Cardiac fibroblast (primary cell): ENCODE data around the gene GPR158.
A peak's percentile ranks its signal among the peaks of the same experiment; 100 is the strongest.
"Not testable (repeated sequence)": the region's sequence is repeated elsewhere in the genome, so short reads cannot be mapped to it uniquely, and the experiment has no call there.

Source experiments
- DNase-seq, 2 donors: peaks; one replicate each; pipeline versions ENCODE4 v3.0.0 to v3.0.0-alpha.2; 2010; ENCODE audit warnings: low read depth in 2 of 2
- H3K4me3 ChIP-seq, 2 donors: replicated peaks in 1 of 2; 1 replicate in 1 of 2; 2 replicates in 1 of 2; pipeline ENCODE4 v1.5.1; 2011; ENCODE audit warnings: low read depth in 2 of 2, low read length in 2 of 2, mild to moderate bottlenecking in 2 of 2, moderate library complexity in 1 of 2
- TF ChIP-seq, protein P1 (sequence below): IDR thresholded peaks from one replicate; pipeline ENCODE4 v1.5.1; 2011; ENCODE audit warnings: low read depth, mild to moderate bottlenecking, low read length, inconsistent platforms

The GPR158 gene

DNA sequence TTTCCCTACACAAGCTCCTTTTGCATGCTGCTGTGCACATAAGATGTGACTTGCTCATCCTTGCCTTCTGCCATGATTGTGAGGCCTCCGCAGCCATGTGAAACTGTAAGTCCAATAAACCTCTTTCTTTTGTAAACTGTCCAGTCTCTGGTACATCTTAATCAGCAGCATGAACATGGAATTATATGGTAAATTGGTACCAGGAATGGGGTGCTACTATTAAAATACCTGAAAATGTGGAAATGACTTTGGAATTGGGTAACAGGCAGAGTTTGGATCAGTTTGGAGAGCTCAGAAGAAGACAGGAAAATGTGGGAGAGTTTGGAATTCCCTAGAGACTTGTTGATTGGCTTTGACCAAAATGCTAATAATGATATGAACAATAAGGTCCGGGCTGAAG, 181.8 kb downstream of the GPR158 start:
- DNase-seq, result no peak
- TF ChIP-seq, protein P1, sequence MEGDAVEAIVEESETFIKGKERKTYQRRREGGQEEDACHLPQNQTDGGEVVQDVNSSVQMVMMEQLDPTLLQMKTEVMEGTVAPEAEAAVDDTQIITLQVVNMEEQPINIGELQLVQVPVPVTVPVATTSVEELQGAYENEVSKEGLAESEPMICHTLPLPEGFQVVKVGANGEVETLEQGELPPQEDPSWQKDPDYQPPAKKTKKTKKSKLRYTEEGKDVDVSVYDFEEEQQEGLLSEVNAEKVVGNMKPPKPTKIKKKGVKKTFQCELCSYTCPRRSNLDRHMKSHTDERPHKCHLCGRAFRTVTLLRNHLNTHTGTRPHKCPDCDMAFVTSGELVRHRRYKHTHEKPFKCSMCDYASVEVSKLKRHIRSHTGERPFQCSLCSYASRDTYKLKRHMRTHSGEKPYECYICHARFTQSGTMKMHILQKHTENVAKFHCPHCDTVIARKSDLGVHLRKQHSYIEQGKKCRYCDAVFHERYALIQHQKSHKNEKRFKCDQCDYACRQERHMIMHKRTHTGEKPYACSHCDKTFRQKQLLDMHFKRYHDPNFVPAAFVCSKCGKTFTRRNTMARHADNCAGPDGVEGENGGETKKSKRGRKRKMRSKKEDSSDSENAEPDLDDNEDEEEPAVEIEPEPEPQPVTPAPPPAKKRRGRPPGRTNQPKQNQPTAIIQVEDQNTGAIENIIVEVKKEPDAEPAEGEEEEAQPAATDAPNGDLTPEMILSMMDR, result no peak
- no peak overlapping the region for H3K4me3 ChIP-seq

DNA sequence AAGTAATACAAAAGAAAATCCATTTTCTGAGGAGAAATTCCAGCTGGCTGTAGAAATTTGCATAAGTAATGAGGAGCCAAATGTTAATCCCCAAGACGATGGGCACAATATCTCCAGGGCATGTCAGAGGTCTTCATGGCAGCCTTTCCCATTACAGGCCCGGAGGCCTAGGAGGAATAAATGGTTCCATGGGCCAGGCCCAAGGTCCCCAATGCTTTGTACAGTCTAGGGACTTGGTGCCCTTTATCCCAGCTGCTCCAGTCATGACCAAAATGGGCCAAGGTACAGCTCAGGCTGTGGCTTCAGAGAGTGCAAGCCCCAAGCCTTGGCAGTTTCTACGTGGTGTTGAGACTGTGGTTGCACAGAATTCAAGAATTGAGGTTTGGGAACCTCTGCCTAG, 182.5 kb downstream of the GPR158 start:
- DNase-seq, result no peak
- TF ChIP-seq, protein P1, result no peak
- no peak overlapping the region for H3K4me3 ChIP-seq

DNA sequence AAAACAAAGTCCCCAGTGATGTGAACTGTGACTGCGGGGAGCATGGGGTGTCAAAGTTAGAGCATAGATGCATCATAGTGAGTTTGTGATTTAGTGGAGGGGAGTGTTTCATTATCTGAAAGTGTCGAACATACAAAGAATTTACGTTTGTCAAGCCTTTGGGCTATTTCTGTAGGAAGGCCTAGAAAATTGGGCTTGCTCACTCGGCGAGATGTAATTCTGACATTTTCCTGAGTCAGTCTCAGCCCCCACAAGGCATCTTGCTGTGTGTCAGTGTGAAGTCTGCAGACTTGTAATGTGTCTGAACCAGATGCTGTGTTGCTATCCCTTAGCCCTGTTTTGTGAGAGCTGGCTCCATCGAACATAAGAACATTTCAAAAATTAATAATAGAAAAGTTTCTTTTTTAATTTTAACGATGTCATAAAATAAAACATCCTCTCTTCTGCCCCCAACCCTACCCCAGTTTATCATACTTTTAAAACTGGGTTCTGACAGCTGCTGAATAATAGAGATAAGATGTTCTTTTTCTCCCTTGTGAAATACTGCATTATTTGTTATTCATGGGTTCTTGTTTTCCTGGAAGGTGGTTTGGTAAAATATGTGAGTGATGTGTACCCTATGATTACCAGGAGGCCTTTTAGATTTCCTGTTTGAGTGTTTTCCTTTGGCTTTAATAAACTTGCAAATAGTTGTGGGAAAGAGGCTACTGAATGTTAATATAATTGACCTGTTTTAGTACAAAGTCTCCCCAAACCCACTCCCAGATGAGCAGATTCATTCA, 207.4 kb downstream of the GPR158 start:
- TF ChIP-seq, protein P1, result no peak
- no peak overlapping the region for H3K4me3 ChIP-seq
- peak; percentile 11 to 86 for DNase-seq

DNA sequence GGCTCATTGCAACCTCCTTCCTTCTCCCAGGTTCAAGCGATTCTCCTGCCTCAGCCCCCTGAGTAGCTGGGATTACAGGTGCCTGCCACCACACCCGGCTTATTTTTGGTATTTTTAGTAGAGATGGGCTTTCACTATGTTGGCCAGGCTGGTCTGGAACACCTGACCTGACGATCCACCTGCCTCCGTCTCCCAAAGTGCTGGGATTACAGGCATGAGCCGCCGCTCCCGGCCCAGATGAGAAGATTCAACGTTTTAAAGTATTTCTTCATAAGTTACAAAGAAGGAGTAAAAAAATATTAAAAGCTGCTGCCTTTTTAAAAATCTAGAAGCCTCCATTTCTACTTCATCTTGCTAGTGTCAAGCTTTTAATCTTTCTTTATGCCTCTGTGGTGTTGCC, 208.1 kb downstream of the GPR158 start:
- not testable (repeated sequence) for DNase-seq, H3K4me3 ChIP-seq

DNA sequence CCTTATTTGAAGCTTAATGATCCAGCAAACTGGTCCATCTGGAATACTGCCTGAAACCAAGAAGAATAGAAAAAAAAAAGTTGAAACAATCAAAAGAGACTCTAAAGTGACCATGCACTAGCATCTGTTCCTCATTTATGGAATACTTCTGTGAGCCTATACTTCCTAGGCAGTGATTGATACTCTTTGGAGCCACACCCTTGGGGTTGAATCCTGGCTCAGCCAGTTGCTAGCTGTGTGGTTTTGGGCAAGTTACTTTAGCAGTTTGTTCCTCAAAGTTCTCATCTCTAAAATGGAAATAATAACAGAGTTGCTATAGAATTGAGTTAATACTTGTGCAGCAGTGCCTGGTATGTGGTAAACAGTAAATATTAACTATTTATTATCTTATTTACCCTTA, 208.9 kb downstream of the GPR158 start:
- DNase-seq, result peak in 1 of 2 donors; percentile 30
- TF ChIP-seq, protein P1, result no peak
- H3K4me3 ChIP-seq, result no peak overlapping the region

DNA sequence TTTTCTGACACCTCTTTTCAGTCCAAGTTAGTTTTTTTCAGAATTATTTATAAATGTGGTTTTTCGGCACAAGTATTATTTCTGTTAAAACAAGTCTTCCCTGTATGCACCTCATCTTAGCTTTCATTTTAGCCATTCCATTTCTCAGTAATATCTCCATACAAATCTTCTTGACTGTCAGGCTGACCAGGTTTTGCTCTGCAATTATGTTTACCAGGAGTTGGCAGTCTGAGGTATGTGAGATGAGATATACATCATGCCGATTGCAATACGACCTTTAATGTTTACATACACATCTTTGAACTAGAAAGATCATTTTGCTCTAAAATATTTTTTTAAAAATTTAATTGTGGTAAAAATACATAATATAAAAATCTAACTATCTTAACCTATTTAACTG, 209.8 kb downstream of the GPR158 start:
- TF ChIP-seq, protein P1, result no peak
- H3K4me3 ChIP-seq, result no peak overlapping the region
- DNase-seq, result no peak

DNA sequence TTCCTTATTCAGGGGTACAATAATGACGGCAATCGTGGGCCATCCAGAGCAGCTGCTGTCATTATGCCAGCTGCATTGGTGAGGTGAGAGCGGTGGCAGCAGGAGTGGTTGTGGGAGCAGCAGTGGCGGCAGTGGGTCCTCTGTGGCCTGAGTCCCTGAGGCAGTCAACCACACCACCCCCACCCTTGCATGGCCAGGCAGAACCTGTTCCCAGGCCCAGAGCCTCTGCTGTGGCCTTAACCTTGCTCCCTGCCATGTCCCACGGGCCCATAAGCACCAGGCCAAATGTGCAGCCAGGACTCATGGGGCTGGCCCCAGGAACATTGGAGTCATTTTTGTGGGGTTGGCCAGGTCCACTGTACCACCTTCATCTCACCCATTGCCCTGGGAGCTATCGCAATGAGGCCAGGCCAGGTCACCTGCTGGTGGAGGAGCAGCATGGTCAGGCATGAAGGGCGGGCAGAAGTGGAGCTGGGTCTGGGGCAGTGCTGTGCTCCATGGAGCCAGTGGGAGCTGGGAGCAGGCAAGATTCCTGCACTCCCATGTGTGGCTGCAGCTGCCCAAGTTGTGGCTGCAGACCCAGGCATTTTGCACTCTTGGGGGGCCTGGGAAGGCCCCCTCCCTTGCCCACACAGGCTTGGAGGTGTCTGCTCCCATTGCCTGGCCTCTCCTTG, 213.5 kb downstream of the GPR158 start:
- no peak overlapping the region for H3K4me3 ChIP-seq
- DNase-seq, result no peak
- TF ChIP-seq, protein P1, result no peak
